Right atrium auricular region (tissue), 2 donors: ENCODE results near the gene RREB1. TPM values are rescaled to one million over a fixed set of nuclear protein-coding genes. Genes with fewer than 3 reads are reported as not detected.
A peak's percentile ranks its signal among the peaks of the same experiment; 100 is the strongest.

Source experiments
- DNase-seq: peaks from one replicate; pipeline ENCODE4 v3.0.0-alpha.2; 2019; ENCODE audit warnings: low spot score
- H3K27ac ChIP-seq, 2 donors: fragments of 200-600 bp; sonication (generic); 1 replicate in 1 of 2; 2 replicates in 1 of 2; pipeline ENCODE4 v1.5.1; 2016 to 2019
- H3K27me3 ChIP-seq, 2 donors: fragments of 200-600 bp; sonication (generic); one replicate each; pipeline versions ENCODE4 v1.5.1 to v1.6.0; 2017 to 2019
- H3K36me3 ChIP-seq: fragments of 200-600 bp; sonication (generic); one replicate; pipeline ENCODE4 v1.5.1; 2016
- H3K4me1 ChIP-seq, 2 donors: fragments of 200-600 bp; sonication (generic); one replicate each; pipeline versions ENCODE4 v1.5.1 to v1.6.0; 2017 to 2019
- H3K4me3 ChIP-seq, 2 donors: fragments of 200-600 bp; sonication (generic); 1 replicate in 1 of 2; 2 replicates in 1 of 2; pipeline ENCODE4 v1.5.1; 2017 to 2019; ENCODE audit warnings: mild to moderate bottlenecking in 1 of 2, moderate library complexity in 1 of 2
- H3K9me3 ChIP-seq, 2 donors: fragments of 200-600 bp; sonication (generic); one replicate each; pipeline ENCODE4 v1.5.1; 2019
- total RNA-seq, 2 donors: library from RNA; depleted of rRNA; stranded (reverse); fragments of >200 nt; gene quantifications; one replicate each; pipeline ENCODE4 v1.1.0, GENCODE V29; 2016
- TF ChIP-seq, protein P1 (sequence below), 2 donors: fragments of 200-600 bp; sonication (generic); IDR thresholded peaks; one replicate each; pipeline ENCODE4 v1.5.1; 2019; ENCODE audit warnings: antibody characterized with exemption in 2 of 2

RREB1 gene
- total RNA-seq, 2 donors from 2014 or later, result 25.5 to 30.3 TPM

DNA sequence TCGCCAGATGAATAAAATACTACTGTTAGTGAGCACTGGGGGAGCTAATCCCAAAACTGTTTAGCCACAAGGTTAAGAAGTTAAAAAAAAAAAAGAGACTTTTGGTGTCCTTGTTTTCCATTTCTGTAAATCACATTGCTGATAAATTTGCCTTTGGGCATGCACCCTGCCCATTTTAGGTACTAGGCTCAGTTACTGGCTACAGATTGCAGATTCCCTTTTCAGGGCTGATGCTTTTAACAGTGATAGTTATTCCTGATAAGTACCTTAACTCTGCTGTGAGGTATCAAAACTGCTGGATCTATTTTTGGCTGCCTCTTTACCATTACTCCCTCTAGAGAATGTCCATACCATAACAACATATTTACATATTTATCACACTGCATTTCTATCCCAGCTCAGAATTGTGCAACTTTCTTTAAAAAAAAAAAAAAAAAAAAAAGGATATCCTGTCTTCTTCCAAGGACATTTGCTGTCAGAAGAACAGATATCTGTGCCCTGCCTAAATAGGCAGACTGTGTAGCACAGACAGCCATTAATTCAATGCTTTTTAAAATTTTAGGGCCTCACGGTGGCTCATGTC, 110.7 kb downstream of the RREB1 start:
- TF ChIP-seq, protein P1, sequence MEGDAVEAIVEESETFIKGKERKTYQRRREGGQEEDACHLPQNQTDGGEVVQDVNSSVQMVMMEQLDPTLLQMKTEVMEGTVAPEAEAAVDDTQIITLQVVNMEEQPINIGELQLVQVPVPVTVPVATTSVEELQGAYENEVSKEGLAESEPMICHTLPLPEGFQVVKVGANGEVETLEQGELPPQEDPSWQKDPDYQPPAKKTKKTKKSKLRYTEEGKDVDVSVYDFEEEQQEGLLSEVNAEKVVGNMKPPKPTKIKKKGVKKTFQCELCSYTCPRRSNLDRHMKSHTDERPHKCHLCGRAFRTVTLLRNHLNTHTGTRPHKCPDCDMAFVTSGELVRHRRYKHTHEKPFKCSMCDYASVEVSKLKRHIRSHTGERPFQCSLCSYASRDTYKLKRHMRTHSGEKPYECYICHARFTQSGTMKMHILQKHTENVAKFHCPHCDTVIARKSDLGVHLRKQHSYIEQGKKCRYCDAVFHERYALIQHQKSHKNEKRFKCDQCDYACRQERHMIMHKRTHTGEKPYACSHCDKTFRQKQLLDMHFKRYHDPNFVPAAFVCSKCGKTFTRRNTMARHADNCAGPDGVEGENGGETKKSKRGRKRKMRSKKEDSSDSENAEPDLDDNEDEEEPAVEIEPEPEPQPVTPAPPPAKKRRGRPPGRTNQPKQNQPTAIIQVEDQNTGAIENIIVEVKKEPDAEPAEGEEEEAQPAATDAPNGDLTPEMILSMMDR (IDR thresholded peaks at IDR 0.05), result no peak
- Histone ChIP-seq H3K9me3 (no peaks in the 10 kb centered on the region), H3K36me3 (peaks cover 22% of the 10 kb centered on the region), H3K27ac (peak overlapping the region; percentile 19 to 70), H3K4me1 (peaks cover 0 to 75% of the 10 kb centered on the region in 2 donors), H3K27me3 (no peaks in the 10 kb centered on the region), H3K4me3 (no peak overlapping the region)
- DNase-seq, result no peak

DNA sequence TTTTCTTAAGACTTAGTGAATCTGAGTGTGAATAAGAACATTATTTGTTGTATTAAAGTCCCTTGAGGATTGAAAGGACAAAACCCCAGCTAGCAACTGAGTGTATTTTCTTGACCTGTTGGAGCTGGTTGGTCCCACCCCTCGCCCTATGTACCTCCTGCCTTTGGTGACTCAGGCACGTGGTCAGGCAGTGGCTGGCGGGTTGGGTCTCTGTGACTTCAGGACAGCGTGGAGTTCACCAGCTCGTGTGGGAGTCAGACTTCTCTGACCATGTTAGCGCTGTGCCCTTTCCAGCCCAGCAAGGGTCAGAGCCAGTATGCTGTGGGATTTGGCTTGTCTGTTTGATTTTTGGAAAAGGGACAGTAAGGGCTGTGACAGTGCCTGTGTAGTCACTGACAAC, 111.5 kb downstream of the RREB1 start:
- TF ChIP-seq, protein P1 (IDR thresholded peaks at IDR 0.05), result no peak
- no peak overlapping the region for H3K4me3 ChIP-seq
- H3K36me3 ChIP-seq, result peaks cover 17% of the 10 kb centered on the region
- no peaks in the 10 kb centered on the region for H3K27me3 ChIP-seq
- no peaks in the 10 kb centered on the region for H3K9me3 ChIP-seq
- peak overlapping the region; percentile 65 to 70 for H3K27ac ChIP-seq
- H3K4me1 ChIP-seq, result peaks cover 0 to 72% of the 10 kb centered on the region in 2 donors
- DNase-seq, result no peak

- DNase-seq, result no peak
- Histone ChIP-seq H3K4me1 (peaks cover 0 to 64% of the 10 kb centered on the region in 2 donors), H3K36me3 (peaks cover 11% of the 10 kb centered on the region), H3K9me3 (no peaks in the 10 kb centered on the region), H3K27ac (peak overlapping the region in 1 of 2 donors; percentile 8), H3K27me3 (no peaks in the 10 kb centered on the region), H3K4me3 (no peak overlapping the region)
- TF ChIP-seq, protein P1 (IDR thresholded peaks at IDR 0.05), result no peak
Observed at GRCh38 chr6:7222197-7222596, 114.4 kb downstream of the RREB1 start.

- Histone ChIP-seq H3K36me3 (peaks cover 34% of the 10 kb centered on the region), H3K9me3 (no peaks in the 10 kb centered on the region), H3K4me3 (no peak overlapping the region), H3K27me3 (no peaks in the 10 kb centered on the region), H3K4me1 (peaks cover 0 to 39% of the 10 kb centered on the region in 2 donors), H3K27ac (peak overlapping the region; percentile 52 to 70)
- DNase-seq, result no peak
- TF ChIP-seq, protein P1 (IDR thresholded peaks at IDR 0.05), result no peak
Observed at GRCh38 chr6:7224731-7225130, 117.0 kb downstream of the RREB1 start.

DNA sequence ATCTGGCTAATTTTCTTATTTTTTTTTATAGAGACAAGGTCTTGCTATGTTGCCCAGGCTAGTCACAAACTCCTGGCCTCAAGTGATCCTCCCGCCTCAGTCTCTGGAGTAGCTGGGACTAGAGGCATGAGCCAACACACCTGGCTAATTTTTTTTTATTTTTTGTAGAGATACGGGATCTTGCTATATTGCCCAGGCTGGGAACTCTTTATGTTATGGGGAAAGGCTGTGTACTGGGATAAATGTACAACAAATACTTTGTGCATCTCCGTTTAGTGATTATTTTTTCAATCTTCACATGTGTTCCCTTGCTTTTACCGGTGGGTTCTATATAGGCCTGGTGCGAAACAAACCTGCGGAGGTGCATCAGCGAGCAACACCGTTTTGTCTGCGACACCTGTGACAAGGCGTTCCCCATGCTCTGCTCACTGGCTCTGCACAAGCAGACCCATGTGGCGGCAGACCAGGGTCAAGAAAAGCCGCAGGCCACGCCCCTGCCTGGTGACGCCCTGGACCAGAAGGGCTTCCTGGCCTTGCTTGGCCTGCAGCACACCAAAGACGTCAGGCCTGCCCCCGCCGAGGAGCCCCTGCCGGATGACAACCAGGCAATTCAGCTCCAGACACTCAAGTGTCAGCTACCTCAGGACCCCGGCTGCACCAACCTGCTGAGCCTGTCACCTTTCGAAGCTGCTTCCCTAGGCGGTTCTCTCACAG, 121.1 kb downstream of the RREB1 start:
- Histone ChIP-seq H3K4me1 (peaks cover 0 to 13% of the 10 kb centered on the region in 2 donors), H3K9me3 (no peaks in the 10 kb centered on the region), H3K27ac (no peak overlapping the region), H3K4me3 (no peak overlapping the region), H3K27me3 (no peaks in the 10 kb centered on the region), H3K36me3 (peaks cover 62% of the 10 kb centered on the region)
- DNase-seq, result no peak
- TF ChIP-seq, protein P1 (IDR thresholded peaks at IDR 0.05), result no peak
